ENCODE results near the gene SUCLG2. TPM values are rescaled to one million over a fixed set of nuclear protein-coding genes. Genes with fewer than 3 reads are reported as not detected.

SUCLG2 gene
- total RNA-seq, 1 experiment from 2014 or later: 38.5 TPM

GRCh38 chr3:67602816-67603215, 51.6 kb downstream of the SUCLG2 start:
- Histone ChIP-seq H2BK12ac (ENCODE audit: insufficient read length, low read depth, low read length) (no peak overlapping the region), H2AK5ac (ENCODE audit: insufficient read length, low read length) (no peak overlapping the region), H3K79me2 (ENCODE audit: insufficient read depth, low read length) (no peaks in the 10 kb centered on the region), H3K14ac (ENCODE audit: insufficient read depth, low read length) (no peak overlapping the region), H3K23me2 (ENCODE audit: insufficient read length, low read depth, low read length, poor library complexity, severe bottlenecking) (no peaks in the 10 kb centered on the region), H3K27ac (ENCODE audit: insufficient read length, low read depth, low read length) (no peak overlapping the region), H3K56ac (ENCODE audit: insufficient read length, low read depth, low read length) (no peak overlapping the region), H4K5ac (ENCODE audit: insufficient read length, low read depth, low read length) (no peak overlapping the region), H3K23ac (ENCODE audit: insufficient read length, low read depth, low read length) (no peak overlapping the region), H4K8ac (replicated peaks; ENCODE audit: insufficient read length, low read depth, low read length) (no peak overlapping the region), H2BK15ac (ENCODE audit: low read depth, low read length) (no peak overlapping the region), H4K20me1 (ENCODE audit: control insufficient read depth, insufficient read depth, insufficient read length) (no peaks in the 10 kb centered on the region), H3K18ac (ENCODE audit: insufficient read length, low read depth, low read length) (no peak overlapping the region), H2BK120ac (ENCODE audit: low read depth, low read length, poor library complexity, severe bottlenecking) (no peak overlapping the region), H3K4ac (ENCODE audit: low read depth, low read length) (no peak overlapping the region), H4K91ac (ENCODE audit: insufficient read length, low read depth, low read length) (no peak overlapping the region), H3K4me1 (ENCODE audit: insufficient read depth, low read length) (peaks cover 3% of the 10 kb centered on the region; the same call in 1 of the 2 replicates), H3T11ph (ENCODE audit: low read length) (no peak overlapping the region), H2AFZ (ENCODE audit: low read length) (no peak overlapping the region), H3K9ac (ENCODE audit: extremely low read depth, insufficient read length, low read length) (no peak overlapping the region), H2BK5ac (ENCODE audit: insufficient read length, low read length) (no peak overlapping the region), H3K79me1 (ENCODE audit: insufficient read depth, low read depth, low read length, poor library complexity, severe bottlenecking) (no peaks in the 10 kb centered on the region), H3K4me2 (ENCODE audit: insufficient read depth, insufficient read length, low read length) (no peak overlapping the region), H2BK20ac (ENCODE audit: low read depth, low read length, poor library complexity, severe bottlenecking) (no peak overlapping the region), H3K27me3 (ENCODE audit: insufficient read depth, low read length) (no peaks in the 10 kb centered on the region), H3K9me3 (ENCODE audit: control insufficient read depth, low read depth, low read length) (no peaks in the 10 kb centered on the region)
- Mint-ChIP-seq H3K27me3 (ENCODE audit: low read depth) (no peaks in the 10 kb centered on the region), H3K4me3 (no peak overlapping the region), H3K27ac (peak overlapping the region in 1 of 3 experiments; percentile 4; a peak in 1 of 7 replicates), H3K36me3 (ENCODE audit: insufficient read depth in 1 of 3, low read depth in 3 of 3) (peaks cover 8 to 20% (median 18%) of the 10 kb centered on the region in 3 experiments; a peak in 6 of 7 replicates), H3K9me3 (no peaks in the 10 kb centered on the region), H3K4me1 (peaks cover 14% of the 10 kb centered on the region in 2 experiments)
- WGBS (ENCODE audit: extremely low coverage, insufficient read length, low lambda C conversion rate): no CpG with 5 or more reads among the region's 2 CpGs
- no peak for TF ChIP-seq CTCF (conservative IDR thresholded peaks at IDR 0.05)
- DNase-seq: no peak

All from H9 (cell line).